HepG2 (cell line): ENCODE data around the gene NME2. TPM values are rescaled to one million over a fixed set of nuclear protein-coding genes. Genes with fewer than 3 reads are reported as not detected.

Experiments used
- CBFB ChIP-seq: sonication (generic); formaldehyde crosslinking; IDR thresholded peaks from 2 replicates; pipeline ENCODE4 v1.4.0; 2020; ENCODE audit warnings: missing genetic modification reagents
- CCAR2 ChIP-seq: fragments of 200-400 bp; formaldehyde crosslinking; optimal IDR thresholded peaks from 2 replicates; pipeline ENCODE3; 2018; ENCODE audit warnings: low read depth, mild to moderate bottlenecking, low read length, moderate library complexity
- CREB1 ChIP-seq, 2 experiments: fragments of 450-650 bp in 1 of 2; IDR thresholded peaks; 2 replicates each; pipeline ENCODE4 v1.6.1; 2016 to 2017; ENCODE audit warnings: control low read depth in 1 of 2, mild to moderate bottlenecking in 1 of 2, missing compliant biosample characterization in 1 of 2, missing genetic modification characterization in 1 of 2
- ETV5 ChIP-seq: IDR thresholded peaks from 2 replicates; pipeline ENCODE4 v1.6.1; 2018; ENCODE audit warnings: missing biosample characterization, missing genetic modification reagents, inconsistent platforms, borderline replicate concordance
- FOXA3 ChIP-seq: IDR thresholded peaks from 2 replicates; pipeline ENCODE4 v1.6.1; 2016; ENCODE audit warnings: missing genetic modification reagents, missing compliant biosample characterization
- HDAC6 ChIP-seq: fragments of 200-600 bp; sonication (generic); IDR thresholded peaks from 2 replicates; pipeline ENCODE4 v1.7.0; 2017; ENCODE audit warnings: mild to moderate bottlenecking, antibody characterized with exemption, low read length, low read depth
- HMGA1 ChIP-seq: sonication (generic); formaldehyde crosslinking; conservative IDR thresholded peaks from 2 replicates; pipeline ENCODE4 v1.4.0; 2020; ENCODE audit warnings: missing genetic modification reagents
- KDM6A ChIP-seq: IDR thresholded peaks from 2 replicates; pipeline ENCODE4 v1.6.1; 2016; ENCODE audit warnings: low read depth
- MAFF ChIP-seq: IDR thresholded peaks from 2 replicates; pipeline ENCODE4 v1.6.1; 2011; ENCODE audit warnings: low read depth, low read length, improper control_type of control experiment
- PHF8 ChIP-seq: sonication (generic); formaldehyde crosslinking; IDR thresholded peaks from 2 replicates; pipeline ENCODE4 v1.5.0; 2020; ENCODE audit warnings: missing genetic modification reagents
- RXRA ChIP-seq: sonication (generic); formaldehyde crosslinking; IDR thresholded peaks from 2 replicates; pipeline ENCODE4 v1.5.1; 2020; ENCODE audit warnings: missing genetic modification reagents
- SCMH1 ChIP-seq: sonication (generic); formaldehyde crosslinking; IDR thresholded peaks from 2 replicates; pipeline ENCODE4 v1.9.0; 2021; ENCODE audit warnings: missing genetic modification reagents, mild to moderate bottlenecking, borderline replicate concordance
- SRSF9 ChIP-seq: fragments of 200-400 bp; formaldehyde crosslinking; IDR thresholded peaks from 2 replicates; pipeline ENCODE4 v1.6.1; 2018; ENCODE audit warnings: borderline replicate concordance, mild to moderate bottlenecking, low read depth, low read length; ENCODE audit not compliant: insufficient read depth, poor library complexity, severe bottlenecking
- STAT5B ChIP-seq: sonication (generic); formaldehyde crosslinking; IDR thresholded peaks from 2 replicates; pipeline ENCODE4 v1.4.0; 2020; ENCODE audit warnings: missing genetic modification reagents
- U2AF2 ChIP-seq: fragments of 200-400 bp; formaldehyde crosslinking; IDR thresholded peaks from 2 replicates; pipeline ENCODE4 v1.6.1; 2017; ENCODE audit warnings: low read depth, mild to moderate bottlenecking, low read length
- ZFY ChIP-seq: sonication (generic); formaldehyde crosslinking; IDR thresholded peaks from 2 replicates; pipeline ENCODE4 v1.4.0; 2020; ENCODE audit warnings: missing genetic modification reagents
- ZNF136 ChIP-seq: sonication (generic); formaldehyde crosslinking; IDR thresholded peaks from 2 replicates; pipeline ENCODE4 v1.8.1; 2022; ENCODE audit warnings: low read depth, mild to moderate bottlenecking, moderate library complexity, missing genetic modification reagents
- ZNF451 ChIP-seq: sonication (generic); formaldehyde crosslinking; IDR thresholded peaks from 2 replicates; pipeline ENCODE4 v1.5.0; 2020; ENCODE audit warnings: mild to moderate bottlenecking, missing genetic modification reagents
- ZNF629 ChIP-seq: sonication (generic); formaldehyde crosslinking; conservative IDR thresholded peaks from 2 replicates; pipeline ENCODE4 v1.5.0; 2020; ENCODE audit warnings: missing genetic modification reagents
- ZNF878 ChIP-seq: sonication (generic); formaldehyde crosslinking; IDR thresholded peaks from 2 replicates; pipeline ENCODE4 v1.8.1; 2023; ENCODE audit warnings: mild to moderate bottlenecking, missing genetic modification reagents, moderate library complexity
- ZSCAN22 ChIP-seq: sonication (generic); formaldehyde crosslinking; IDR thresholded peaks from 2 replicates; pipeline ENCODE4 v1.4.0; 2020; ENCODE audit warnings: mild to moderate bottlenecking, missing genetic modification reagents
- polyA plus RNA-seq, 8 experiments: library from polyadenylated mRNA; depleted of rRNA in 3 of 8; stranded (reverse) in 7 of 8; unstranded in 1 of 8; fragments of >200 nt; fragmentation: Illumina TruSeq in 4 of 8; extraction: Trizol in 4 of 8; gene quantifications; 2 replicates each; pipeline versions ENCODE4 v1.2.1 to v1.2.3, GENCODE V29; 2011 to 2016; ENCODE audit warnings: low read depth in 4 of 8, missing spikeins in 1 of 8, mixed read lengths in 1 of 8; ENCODE audit not compliant: insufficient read depth in 1 of 8
- total RNA-seq, 5 experiments: library from RNA; depleted of rRNA; stranded (reverse); fragments of >200 nt; fragmentation: Illumina TruSeq; extraction: Trizol; gene quantifications; 2 replicates each; pipeline ENCODE4 v1.2.3, GENCODE V29; 2016; ENCODE audit warnings: low read depth in 1 of 5
- TF ChIP-seq, protein P1 (sequence below): sonication (generic); formaldehyde crosslinking; IDR thresholded peaks from 2 replicates; pipeline ENCODE4 v1.5.1; 2020; ENCODE audit warnings: missing genetic modification reagents, mild to moderate bottlenecking, borderline replicate concordance
- TF ChIP-seq, protein P2 (sequence below): sonication (generic); formaldehyde crosslinking; IDR thresholded peaks from 2 replicates; pipeline ENCODE4 v1.4.0; 2020; ENCODE audit warnings: mild to moderate bottlenecking, missing genetic modification reagents
- TF ChIP-seq, protein P3 (sequence below): sonication (generic); formaldehyde crosslinking; IDR thresholded peaks from 2 replicates; pipeline ENCODE4 v1.5.0; 2020; ENCODE audit warnings: missing genetic modification reagents
- TF ChIP-seq, protein P4 (sequence below): sonication (generic); formaldehyde crosslinking; IDR thresholded peaks from 2 replicates; pipeline ENCODE4 v1.8.1; 2023; ENCODE audit warnings: missing genetic modification reagents, mild to moderate bottlenecking, borderline replicate concordance
- TF ChIP-seq, protein P5 (sequence below): sonication (generic); formaldehyde crosslinking; IDR thresholded peaks from 2 replicates; pipeline ENCODE4 v1.4.0; 2020; ENCODE audit warnings: mild to moderate bottlenecking, missing genetic modification reagents

The NME2 gene
- total and polyA plus RNA-seq, 2 of the 13 experiments (the other 11 are each of a cell fraction or from before 2014, with no cell fraction given) = 790 to 1,213 TPM

DNA sequence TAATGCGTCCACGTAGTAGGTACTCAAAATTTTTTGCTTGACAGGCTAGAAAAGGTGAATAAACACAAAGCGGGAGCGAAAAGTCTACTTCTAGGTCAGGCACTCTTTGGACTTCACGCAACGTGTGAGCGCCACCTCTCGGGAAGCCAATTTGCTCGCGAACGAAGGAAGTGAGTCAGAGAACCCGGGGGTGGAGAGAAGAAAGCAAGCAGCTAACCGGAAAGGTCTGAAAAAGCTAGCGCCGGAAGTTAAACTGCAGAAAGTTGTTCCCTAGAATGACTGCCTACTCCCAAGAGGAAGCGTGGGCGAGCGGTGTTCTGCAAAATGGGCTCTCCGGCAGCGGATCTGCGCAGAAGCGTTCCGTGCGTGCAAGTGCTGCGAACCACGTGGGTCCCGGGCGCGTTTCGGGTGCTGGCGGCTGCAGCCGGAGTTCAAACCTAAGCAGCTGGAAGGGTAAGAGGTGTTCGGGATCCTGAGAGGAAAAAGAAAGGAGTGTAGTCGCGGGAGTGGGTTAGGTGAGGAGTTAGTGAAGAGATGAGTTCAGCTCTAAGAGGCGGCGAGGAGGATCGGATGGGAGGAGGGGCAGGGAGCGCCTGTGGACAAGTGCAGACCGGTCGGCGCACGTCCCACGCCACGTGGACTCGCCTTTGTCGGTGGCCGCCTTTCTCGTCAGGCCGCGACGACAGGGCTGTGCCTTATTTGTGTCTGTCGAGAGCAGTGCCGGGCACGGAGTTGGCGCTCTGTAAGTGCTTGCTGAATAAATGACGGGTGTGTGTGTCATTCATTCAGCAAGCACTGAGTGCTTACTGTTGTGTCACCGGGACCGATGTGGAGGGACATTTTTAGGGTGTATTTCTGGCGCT, 12.8 kb upstream of the NME2 start, which contains the start of gene NME1 (continued):
- TF ChIP-seq FOXA3 (peak; percentile 90), CBFB (CRISPR knock-in tag) (peak; percentile 98), SCMH1 (CRISPR knock-in tag) (no peak), KDM6A (CRISPR knock-in tag) (no peak), PHF8 (CRISPR knock-in tag) (peak; percentile 97), ZNF451 (CRISPR knock-in tag) (peak; percentile 97), U2AF2 (0 out of 2 replicates have a peak, but pooled peaks have one; percentile 60), MAFF (peak; percentile 47), ZNF629 (CRISPR knock-in tag) (peak; percentile 79), SRSF9 (no peak), HMGA1 (CRISPR knock-in tag) (no peak), ZNF136 (CRISPR knock-in tag) (peak; percentile 95; the same call in 1 of the 2 replicates), RXRA (peak; percentile 95), CCAR2 (peak; percentile 99), STAT5B (CRISPR knock-in tag) (peak; percentile 89), CREB1 (IDR thresholded peaks at IDR 0.05) (peak; percentile 82), CREB1 (CRISPR knock-in tag; IDR thresholded peaks at IDR 0.05) (peak; percentile 94), ZNF878 (peak; percentile 62; the same call in 1 of the 2 replicates), HDAC6 (no peak), ZFY (CRISPR knock-in tag) (peak; percentile 84), ZSCAN22 (CRISPR knock-in tag) (peak; percentile 89), ETV5 (CRISPR knock-in tag) (peak; percentile 96)
- TF ChIP-seq, protein P1, sequence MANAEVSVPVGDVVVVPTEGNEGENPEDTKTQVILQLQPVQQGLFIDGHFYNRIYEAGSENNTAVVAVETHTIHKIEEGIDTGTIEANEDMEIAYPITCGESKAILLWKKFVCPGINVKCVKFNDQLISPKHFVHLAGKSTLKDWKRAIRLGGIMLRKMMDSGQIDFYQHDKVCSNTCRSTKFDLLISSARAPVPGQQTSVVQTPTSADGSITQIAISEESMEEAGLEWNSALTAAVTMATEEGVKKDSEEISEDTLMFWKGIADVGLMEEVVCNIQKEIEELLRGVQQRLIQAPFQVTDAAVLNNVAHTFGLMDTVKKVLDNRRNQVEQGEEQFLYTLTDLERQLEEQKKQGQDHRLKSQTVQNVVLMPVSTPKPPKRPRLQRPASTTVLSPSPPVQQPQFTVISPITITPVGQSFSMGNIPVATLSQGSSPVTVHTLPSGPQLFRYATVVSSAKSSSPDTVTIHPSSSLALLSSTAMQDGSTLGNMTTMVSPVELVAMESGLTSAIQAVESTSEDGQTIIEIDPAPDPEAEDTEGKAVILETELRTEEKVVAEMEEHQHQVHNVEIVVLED (CRISPR knock-in tag) = peak; percentile 91
- TF ChIP-seq, protein P2, sequence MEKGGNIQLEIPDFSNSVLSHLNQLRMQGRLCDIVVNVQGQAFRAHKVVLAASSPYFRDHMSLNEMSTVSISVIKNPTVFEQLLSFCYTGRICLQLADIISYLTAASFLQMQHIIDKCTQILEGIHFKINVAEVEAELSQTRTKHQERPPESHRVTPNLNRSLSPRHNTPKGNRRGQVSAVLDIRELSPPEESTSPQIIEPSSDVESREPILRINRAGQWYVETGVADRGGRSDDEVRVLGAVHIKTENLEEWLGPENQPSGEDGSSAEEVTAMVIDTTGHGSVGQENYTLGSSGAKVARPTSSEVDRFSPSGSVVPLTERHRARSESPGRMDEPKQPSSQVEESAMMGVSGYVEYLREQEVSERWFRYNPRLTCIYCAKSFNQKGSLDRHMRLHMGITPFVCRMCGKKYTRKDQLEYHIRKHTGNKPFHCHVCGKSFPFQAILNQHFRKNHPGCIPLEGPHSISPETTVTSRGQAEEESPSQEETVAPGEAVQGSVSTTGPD (CRISPR knock-in tag) = no peak
- TF ChIP-seq, protein P3, sequence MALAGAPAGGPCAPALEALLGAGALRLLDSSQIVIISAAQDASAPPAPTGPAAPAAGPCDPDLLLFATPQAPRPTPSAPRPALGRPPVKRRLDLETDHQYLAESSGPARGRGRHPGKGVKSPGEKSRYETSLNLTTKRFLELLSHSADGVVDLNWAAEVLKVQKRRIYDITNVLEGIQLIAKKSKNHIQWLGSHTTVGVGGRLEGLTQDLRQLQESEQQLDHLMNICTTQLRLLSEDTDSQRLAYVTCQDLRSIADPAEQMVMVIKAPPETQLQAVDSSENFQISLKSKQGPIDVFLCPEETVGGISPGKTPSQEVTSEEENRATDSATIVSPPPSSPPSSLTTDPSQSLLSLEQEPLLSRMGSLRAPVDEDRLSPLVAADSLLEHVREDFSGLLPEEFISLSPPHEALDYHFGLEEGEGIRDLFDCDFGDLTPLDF (CRISPR knock-in tag) = peak; percentile 94
- TF ChIP-seq, protein P4, sequence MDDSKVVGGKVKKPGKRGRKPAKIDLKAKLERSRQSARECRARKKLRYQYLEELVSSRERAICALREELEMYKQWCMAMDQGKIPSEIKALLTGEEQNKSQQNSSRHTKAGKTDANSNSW (CRISPR knock-in tag) = no peak; the same call in 1 of the 2 replicates
- TF ChIP-seq, protein P5, sequence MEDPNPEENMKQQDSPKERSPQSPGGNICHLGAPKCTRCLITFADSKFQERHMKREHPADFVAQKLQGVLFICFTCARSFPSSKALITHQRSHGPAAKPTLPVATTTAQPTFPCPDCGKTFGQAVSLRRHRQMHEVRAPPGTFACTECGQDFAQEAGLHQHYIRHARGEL (CRISPR knock-in tag) = peak; percentile 92
